Measurements from ENCODE around the gene CHD9NB.

The CHD9NB gene

GRCh38 chr16:53022374-53022773 is 30.3 kb downstream of the CHD9NB start:
- DNase-seq, result peak; percentile 76

DNA sequence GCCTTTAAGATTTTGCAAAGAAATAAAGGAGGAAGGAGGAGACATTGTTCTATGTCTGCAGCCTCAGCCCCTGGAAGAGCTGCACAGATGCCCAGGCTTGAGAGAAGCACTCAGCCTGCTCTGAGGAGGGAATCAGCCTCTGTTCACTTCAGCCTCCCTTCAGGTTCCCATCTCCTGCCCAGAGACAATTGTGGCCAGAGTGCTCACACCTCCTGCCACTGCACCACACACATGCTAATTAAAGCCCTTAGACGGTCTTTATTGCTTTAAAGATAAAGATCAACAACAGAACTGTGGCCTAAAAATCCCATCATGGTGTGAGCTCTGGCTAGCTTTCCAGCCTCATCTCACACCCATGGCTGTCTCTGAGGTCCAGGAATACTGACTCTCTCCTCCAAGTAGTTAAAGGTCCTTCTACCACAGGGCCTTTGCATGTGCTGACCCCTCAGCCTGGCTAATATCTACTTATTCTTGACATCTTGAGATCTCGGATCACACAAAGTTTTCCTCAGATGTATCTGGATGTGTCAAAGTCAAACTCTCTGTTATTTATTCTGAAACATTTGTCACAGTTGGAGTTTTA is 33.8 kb downstream of the CHD9NB start:
- DNase-seq, result no peak

GRCh38 chr16:53014287-53014686 is 38.4 kb downstream of the CHD9NB start:
- no peak for DNase-seq

- DNase-seq, result no peak
Observed at GRCh38 chr16:53007095-53007494, 45.6 kb downstream of the CHD9NB start.

- DNase-seq, result no peak
Observed at GRCh38 chr16:52997922-52998321, 54.8 kb downstream of the CHD9NB start.

DNA sequence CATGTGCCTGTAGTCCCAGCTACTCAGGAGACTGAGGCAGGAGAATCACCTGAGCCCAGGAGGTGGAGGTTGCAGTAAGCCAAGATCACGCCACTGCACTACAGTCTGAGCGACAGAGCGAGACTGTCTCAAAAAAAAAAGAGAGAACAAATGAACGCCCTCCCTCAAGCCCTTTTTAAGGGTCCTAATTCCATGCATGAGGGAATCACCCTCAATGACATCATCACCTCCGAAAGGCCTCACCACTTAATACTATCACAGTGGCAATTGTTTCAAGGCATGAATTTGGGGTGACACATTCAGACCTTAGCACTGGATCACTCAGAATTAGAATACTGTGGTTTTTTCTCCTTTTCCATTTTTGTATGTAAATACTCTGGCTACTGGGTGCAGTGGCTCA is 57.8 kb downstream of the CHD9NB start:
- DNase-seq, result no peak

GRCh38 chr16:52993179-52993578 is 59.5 kb downstream of the CHD9NB start:
- DNase-seq, result no peak

- DNase-seq, result no peak
Observed at GRCh38 chr16:52991572-52991971, 61.1 kb downstream of the CHD9NB start.

Data from NCI-H1105 treated with DMSO at 0.1 percent for 48 hours (cell line).